Ovary (tissue), 3 donors: ENCODE measurements around the gene AFAP1L2.

ENCODE experiments used
- CTCF ChIP-seq, 3 donors: fragments of 450-650 bp in 2 of 3; fragments of 200-600 bp in 1 of 3; IDR thresholded peaks; one replicate each; pipeline versions ENCODE4 v1.5.1 to v1.8.0; 2016 to 2022; ENCODE audit warnings: antibody characterized with exemption in 3 of 3, mild to moderate bottlenecking in 1 of 3
- EP300 ChIP-seq: sonication (generic); formaldehyde crosslinking; IDR thresholded peaks from one replicate; pipeline ENCODE4 v1.6.1; 2017; ENCODE audit warnings: antibody characterized with exemption
- POLR2A ChIP-seq: fragments of 450-650 bp; IDR thresholded peaks from one replicate; pipeline ENCODE4 v1.6.1; 2017; ENCODE audit warnings: antibody characterized with exemption, mild to moderate bottlenecking, moderate library complexity
- donor health status: DM: no; HTN: no; CAD: no.

GRCh38 chr10:114448897-114449296 lies 44.6 kb upstream of the AFAP1L2 start:
- no peak for TF ChIP-seq POLR2A
- TF ChIP-seq CTCF (IDR thresholded peaks at IDR 0.05): no peak
- no peak for TF ChIP-seq EP300
